GM10248 (cell line): Measurements from ENCODE around the gene ARSG.

Source experiments
- CTCF ChIA-PET: fragments of 300-600 bp; sonication (Branson Sonifier 250); formaldehyde crosslinking; extraction: SDS; loops from one replicate; lab custom pipeline; 2021; ENCODE audit warnings: antibody characterized with exemption; lab: Yijun Ruan, JAX
- POLR2A ChIA-PET: fragments of 350-650 bp; sonication (Branson Sonifier 250); formaldehyde crosslinking; extraction: SDS; loops from one replicate; lab custom pipeline; 2020; ENCODE audit warnings: antibody characterized with exemption; lab: Yijun Ruan, JAX
- DNase-seq: peaks from one replicate; pipeline ENCODE4 v3.0.0; 2012; ENCODE audit errors: extremely low spot score
- CTCF ChIP-seq: IDR thresholded peaks from 2 replicates; pipeline ENCODE4 v1.5.1; 2012; ENCODE audit warnings: mild to moderate bottlenecking, low read depth; ENCODE audit errors: extremely low read depth, missing control alignments, control extremely low read depth

The ARSG gene

GRCh38 chr17:68296217-68297191 lies 5.2 kb downstream of the ARSG start:
- TF ChIP-seq CTCF = no peak
- ChIA-PET CTCF (interaction anchor here (0.8 to 1.8 kb wide), 5 partner anchors 8 to 104 kb away, joined by 3 to 4 read pairs (median 3); no protein-coding TSS in a partner anchor), POLR2A (no interaction called here)
- DNase-seq = no peak

- DNase-seq = no peak
- ChIA-PET POLR2A (no interaction called here), CTCF (interaction anchor here (0.8 to 1.8 kb wide), 5 partner anchors 9 to 103 kb away, joined by 3 to 4 read pairs (median 3); no protein-coding TSS in a partner anchor)
- TF ChIP-seq CTCF = no peak
These were observed 5.9 kb downstream of the ARSG start for GRCh38 chr17:68297195-68297594.

- ChIA-PET POLR2A (no interaction called here), CTCF (no interaction called here)
- no peak for TF ChIP-seq CTCF
- DNase-seq = no peak
These were observed 7.3 kb downstream of the ARSG start for GRCh38 chr17:68298601-68299000.

- TF ChIP-seq CTCF = no peak
- CTCF ChIA-PET = no interaction called here
- POLR2A ChIA-PET = interaction anchor here (1.0 kb wide), 1 partner anchor 8 kb away, joined by 5 read pairs; no protein-coding TSS in a partner anchor
- DNase-seq = no peak
These were observed 8.5 kb downstream of the ARSG start for GRCh38 chr17:68299817-68300216.

GRCh38 chr17:68301438-68301959 lies 10.2 kb downstream of the ARSG start:
- ChIA-PET POLR2A (no interaction called here), CTCF (interaction anchor here (1.2 to 1.5 kb wide), 2 partner anchors 13 to 98 kb away, joined by 3 read pairs; no protein-coding TSS in a partner anchor)
- TF ChIP-seq CTCF = no peak
- DNase-seq = no peak

- CTCF ChIA-PET = interaction anchor here (1.2 to 1.5 kb wide), 2 partner anchors 12 to 98 kb away, joined by 3 read pairs; no protein-coding TSS in a partner anchor
- no peak for DNase-seq
- POLR2A ChIA-PET = no interaction called here
- no peak for TF ChIP-seq CTCF
These were observed 10.8 kb downstream of the ARSG start for GRCh38 chr17:68302066-68302564.
